ENCODE results near the gene HCN4.

The HCN4 gene

DNA sequence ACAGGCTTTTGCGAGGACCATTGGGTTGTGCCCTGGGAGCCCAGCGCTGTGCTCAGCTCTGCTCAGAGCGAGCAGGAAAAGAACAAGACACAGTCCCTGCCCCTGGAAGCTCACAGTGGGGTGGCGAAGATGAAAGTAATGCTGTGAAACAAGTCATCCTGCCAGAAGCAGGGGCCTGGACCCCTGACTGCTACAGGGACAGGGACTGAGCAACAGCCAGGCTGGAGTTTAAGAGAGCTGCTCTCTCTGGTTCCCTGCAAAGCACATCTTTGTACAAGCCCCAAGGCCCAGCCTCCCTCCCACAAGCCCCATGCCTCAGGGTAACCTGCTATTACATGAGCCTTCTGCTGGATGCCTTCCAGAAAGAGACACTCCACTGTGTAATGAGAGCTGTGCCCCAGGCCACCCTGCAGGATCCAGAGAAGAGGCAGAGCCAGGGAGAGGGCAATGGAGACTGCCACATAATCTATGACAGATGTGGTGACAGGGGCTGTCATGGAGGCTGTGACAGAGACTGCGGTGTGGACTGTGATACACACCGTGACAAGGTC is 7.1 kb upstream of the HCN4 start:
- no peak for TF ChIP-seq MYC (IDR thresholded peaks at IDR 0.05; ENCODE audit: low read depth, low read length)
- TF ChIP-seq, protein P1, sequence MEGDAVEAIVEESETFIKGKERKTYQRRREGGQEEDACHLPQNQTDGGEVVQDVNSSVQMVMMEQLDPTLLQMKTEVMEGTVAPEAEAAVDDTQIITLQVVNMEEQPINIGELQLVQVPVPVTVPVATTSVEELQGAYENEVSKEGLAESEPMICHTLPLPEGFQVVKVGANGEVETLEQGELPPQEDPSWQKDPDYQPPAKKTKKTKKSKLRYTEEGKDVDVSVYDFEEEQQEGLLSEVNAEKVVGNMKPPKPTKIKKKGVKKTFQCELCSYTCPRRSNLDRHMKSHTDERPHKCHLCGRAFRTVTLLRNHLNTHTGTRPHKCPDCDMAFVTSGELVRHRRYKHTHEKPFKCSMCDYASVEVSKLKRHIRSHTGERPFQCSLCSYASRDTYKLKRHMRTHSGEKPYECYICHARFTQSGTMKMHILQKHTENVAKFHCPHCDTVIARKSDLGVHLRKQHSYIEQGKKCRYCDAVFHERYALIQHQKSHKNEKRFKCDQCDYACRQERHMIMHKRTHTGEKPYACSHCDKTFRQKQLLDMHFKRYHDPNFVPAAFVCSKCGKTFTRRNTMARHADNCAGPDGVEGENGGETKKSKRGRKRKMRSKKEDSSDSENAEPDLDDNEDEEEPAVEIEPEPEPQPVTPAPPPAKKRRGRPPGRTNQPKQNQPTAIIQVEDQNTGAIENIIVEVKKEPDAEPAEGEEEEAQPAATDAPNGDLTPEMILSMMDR (IDR thresholded peaks at IDR 0.05; ENCODE audit: low read depth, low read length): no peak
- TF ChIP-seq, protein P2, sequence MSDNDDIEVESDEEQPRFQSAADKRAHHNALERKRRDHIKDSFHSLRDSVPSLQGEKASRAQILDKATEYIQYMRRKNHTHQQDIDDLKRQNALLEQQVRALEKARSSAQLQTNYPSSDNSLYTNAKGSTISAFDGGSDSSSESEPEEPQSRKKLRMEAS (IDR thresholded peaks at IDR 0.05; ENCODE audit: low read depth, low read length): no peak
- no peak overlapping the region for H3K4me3 ChIP-seq (ENCODE audit: low read depth, low read length)
- no peak for DNase-seq (ENCODE audit: low read depth)

DNA sequence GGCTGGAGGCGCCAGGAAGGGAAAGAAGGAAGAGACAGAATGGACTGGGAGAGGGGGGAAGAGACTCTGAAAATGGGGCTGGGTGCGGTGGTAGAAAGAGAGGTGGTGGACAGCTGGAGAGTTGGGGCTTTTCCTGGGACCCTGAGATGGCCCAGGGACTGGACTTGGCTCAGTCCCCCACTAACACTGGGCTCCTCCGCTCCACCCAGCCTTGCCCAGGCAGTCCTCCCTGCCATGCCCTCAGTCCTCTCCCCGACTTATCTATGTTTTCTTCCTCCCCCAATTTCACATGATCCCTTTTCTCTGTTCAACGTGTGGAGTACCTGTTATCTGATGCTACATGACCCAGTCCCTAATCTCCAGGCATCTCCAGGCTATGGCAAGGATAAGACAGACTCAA is 6.3 kb upstream of the HCN4 start:
- no peak for DNase-seq (ENCODE audit: low read depth)
- H3K4me3 ChIP-seq (ENCODE audit: low read depth, low read length): no peak overlapping the region
- TF ChIP-seq, protein P2 (IDR thresholded peaks at IDR 0.05; ENCODE audit: low read depth, low read length): no peak
- TF ChIP-seq POLR2A (IDR thresholded peaks at IDR 0.05; ENCODE audit: extremely low read depth, insufficient read length) (no peak), MYC (IDR thresholded peaks at IDR 0.05; ENCODE audit: low read depth, low read length) (no peak)
- TF ChIP-seq, protein P1 (IDR thresholded peaks at IDR 0.05; ENCODE audit: low read depth, low read length): no peak

DNA sequence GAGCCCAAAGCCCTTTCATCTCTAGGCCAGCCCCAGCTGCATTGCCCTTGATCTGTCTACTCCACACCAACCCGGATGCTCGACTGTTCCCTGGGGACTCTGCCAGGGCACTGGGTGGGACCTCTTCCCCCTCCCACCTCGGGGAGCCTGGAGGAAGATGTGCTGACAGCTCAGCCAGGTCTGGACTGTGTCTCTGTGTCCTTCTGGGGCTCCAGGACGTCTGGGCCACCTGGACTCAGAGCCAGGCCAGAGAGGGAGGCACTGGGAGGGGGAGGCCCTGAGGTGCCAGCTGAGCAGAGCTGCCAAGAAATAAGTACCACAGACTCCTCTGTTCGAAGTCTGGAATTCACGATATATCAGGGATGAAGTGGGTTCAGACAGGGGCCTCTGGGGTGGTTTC is 5.8 kb upstream of the HCN4 start:
- DNase-seq (ENCODE audit: low read depth): no peak
- no peak overlapping the region for H3K4me3 ChIP-seq (ENCODE audit: low read depth, low read length)
- no peak for TF ChIP-seq POLR2A (IDR thresholded peaks at IDR 0.05; ENCODE audit: extremely low read depth, insufficient read length)
- TF ChIP-seq MYC (IDR thresholded peaks at IDR 0.05; ENCODE audit: low read depth, low read length): no peak
- TF ChIP-seq, protein P2 (IDR thresholded peaks at IDR 0.05; ENCODE audit: low read depth, low read length): no peak
- TF ChIP-seq, protein P1 (IDR thresholded peaks at IDR 0.05; ENCODE audit: low read depth, low read length): no peak

DNA sequence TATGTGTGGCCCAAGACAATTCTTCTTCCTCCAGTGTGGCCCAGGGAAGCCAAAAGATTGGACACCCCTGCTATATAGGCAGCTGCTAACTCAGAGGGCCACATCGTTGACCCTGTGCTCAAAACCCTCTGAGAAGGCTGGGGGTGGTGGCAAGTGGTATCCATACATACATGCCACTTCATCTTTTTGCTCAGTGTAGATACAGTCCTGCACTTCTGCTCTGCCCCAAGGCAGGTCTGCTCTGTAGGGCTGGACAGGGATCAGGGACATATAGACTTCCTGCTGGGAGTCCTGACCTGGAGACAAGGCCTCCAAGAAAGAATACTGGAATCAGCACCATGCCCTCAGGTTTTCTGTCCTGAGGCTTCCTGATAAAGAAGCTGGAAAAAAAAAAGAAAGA is 4.5 kb upstream of the HCN4 start:
- H3K4me3 ChIP-seq (ENCODE audit: low read depth, low read length): no peak overlapping the region
- no peak for DNase-seq (ENCODE audit: low read depth)
- TF ChIP-seq MYC (IDR thresholded peaks at IDR 0.05; ENCODE audit: low read depth, low read length): no peak
- TF ChIP-seq, protein P2 (IDR thresholded peaks at IDR 0.05; ENCODE audit: low read depth, low read length): no peak
- TF ChIP-seq POLR2A (IDR thresholded peaks at IDR 0.05; ENCODE audit: extremely low read depth, insufficient read length): no peak
- TF ChIP-seq, protein P1 (IDR thresholded peaks at IDR 0.05; ENCODE audit: low read depth, low read length): no peak

DNA sequence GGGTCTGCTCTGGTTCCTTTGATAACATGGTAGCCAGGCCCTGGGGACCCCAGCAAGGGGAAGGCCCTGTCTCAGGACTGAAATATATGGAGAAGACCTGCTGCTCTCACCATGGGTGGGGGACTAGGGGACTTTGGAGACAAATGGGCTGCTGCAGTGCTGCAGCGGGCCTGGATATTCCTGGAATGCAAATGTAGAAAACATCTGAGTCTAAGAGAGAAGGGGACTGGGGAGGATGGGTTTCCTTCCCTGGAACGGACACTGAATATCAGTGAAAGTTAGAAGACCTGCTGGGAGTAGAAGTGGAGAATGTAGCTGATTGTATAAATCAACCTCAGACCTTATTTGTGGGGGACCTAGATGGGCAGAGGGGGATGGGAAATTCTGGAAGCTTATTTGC is 3.1 kb upstream of the HCN4 start:
- TF ChIP-seq, protein P1 (IDR thresholded peaks at IDR 0.05; ENCODE audit: low read depth, low read length): no peak
- TF ChIP-seq POLR2A (IDR thresholded peaks at IDR 0.05; ENCODE audit: extremely low read depth, insufficient read length) (no peak), MYC (IDR thresholded peaks at IDR 0.05; ENCODE audit: low read depth, low read length) (no peak)
- TF ChIP-seq, protein P2 (IDR thresholded peaks at IDR 0.05; ENCODE audit: low read depth, low read length): no peak

More for the DNA sequence above, 3.1 kb upstream of the HCN4 start:
- no peak overlapping the region for H3K4me3 ChIP-seq (ENCODE audit: low read depth, low read length)
- DNase-seq (ENCODE audit: low read depth): no peak
